NCI-H446 (cell line): Measurements from ENCODE around the gene STRADB.
A peak's percentile ranks its signal among the peaks of the same experiment; 100 is the strongest.
"Not testable (repeated sequence)": the region's sequence is repeated elsewhere in the genome, so short reads cannot be mapped to it uniquely, and the experiment has no call there.

Experiments
- DNase-seq, 2 experiments: peaks; one replicate each; lab custom pipeline; 2025; lab: John Stamatoyannopoulos, UW

Gene STRADB, protein sequence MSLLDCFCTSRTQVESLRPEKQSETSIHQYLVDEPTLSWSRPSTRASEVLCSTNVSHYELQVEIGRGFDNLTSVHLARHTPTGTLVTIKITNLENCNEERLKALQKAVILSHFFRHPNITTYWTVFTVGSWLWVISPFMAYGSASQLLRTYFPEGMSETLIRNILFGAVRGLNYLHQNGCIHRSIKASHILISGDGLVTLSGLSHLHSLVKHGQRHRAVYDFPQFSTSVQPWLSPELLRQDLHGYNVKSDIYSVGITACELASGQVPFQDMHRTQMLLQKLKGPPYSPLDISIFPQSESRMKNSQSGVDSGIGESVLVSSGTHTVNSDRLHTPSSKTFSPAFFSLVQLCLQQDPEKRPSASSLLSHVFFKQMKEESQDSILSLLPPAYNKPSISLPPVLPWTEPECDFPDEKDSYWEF

DNA sequence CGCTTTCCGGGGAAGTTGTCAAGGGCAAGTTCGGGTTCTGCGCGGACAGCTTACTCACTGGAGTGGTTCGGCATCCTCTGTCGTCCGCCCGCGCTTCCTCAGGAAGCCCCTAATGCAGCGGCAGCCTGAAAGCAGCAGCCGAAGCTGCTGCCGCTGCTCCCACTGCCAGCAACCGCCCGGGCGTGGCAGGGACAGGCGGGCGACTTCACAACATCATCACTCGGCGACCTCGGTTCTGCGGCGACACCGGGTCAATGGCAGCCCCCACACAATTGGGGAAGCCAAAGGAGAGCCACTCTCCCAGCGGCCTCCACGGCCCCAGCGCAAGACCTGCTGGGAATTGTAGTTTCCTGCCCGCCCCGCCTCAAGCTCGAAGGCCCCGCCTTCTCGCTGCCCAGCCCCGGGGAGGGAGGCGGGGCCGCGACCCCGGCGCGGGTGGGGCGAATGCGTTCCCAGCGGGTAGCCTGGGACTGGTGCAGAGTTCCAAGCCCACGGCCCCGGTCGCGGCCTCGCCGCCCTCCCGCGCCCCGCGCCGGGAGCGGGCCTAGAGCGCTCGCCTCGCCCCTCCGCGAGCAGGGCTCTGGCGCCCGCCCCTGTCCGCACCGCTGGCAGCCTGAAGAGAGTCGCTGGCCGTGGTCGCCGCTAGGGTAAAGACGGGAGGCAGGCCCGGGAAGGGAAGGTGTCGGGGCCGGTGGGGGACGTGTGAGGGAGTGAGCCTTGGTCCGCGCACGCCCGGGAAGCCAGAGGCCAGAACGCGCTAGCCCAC, at the start of gene STRADB, which contains the start of gene TRAK2:
STRADB (plus strand) TSS at position 449 of the 766 bp plus-strand sequence. CDS start 3,101 bp downstream, outside the sequence.
TRAK2 (minus strand) TSS at position 167 of the 766 bp plus-strand sequence. CDS start 30,951 bp downstream, outside the sequence.
- peak; percentile 87 to 95 for DNase-seq

DNA sequence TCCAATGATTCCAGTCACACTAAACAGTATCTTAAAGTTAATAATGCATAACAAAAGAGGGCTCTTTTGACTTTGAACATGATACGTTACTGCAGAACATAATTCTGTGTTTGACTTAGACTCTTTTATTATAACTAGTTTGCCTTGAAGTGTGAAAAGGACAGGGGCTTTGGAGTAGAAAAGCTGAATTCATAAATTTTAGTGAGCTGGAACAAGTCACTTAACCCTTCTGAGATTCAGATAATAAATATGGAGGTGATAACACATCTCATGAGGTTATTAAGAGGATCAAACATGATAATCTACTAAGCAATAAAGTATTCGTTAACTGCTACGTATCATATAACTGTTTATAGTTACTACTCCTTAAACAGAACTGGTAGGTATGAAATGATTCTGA, 49.7 kb upstream of the STRADB start:
- no peak for DNase-seq

DNA sequence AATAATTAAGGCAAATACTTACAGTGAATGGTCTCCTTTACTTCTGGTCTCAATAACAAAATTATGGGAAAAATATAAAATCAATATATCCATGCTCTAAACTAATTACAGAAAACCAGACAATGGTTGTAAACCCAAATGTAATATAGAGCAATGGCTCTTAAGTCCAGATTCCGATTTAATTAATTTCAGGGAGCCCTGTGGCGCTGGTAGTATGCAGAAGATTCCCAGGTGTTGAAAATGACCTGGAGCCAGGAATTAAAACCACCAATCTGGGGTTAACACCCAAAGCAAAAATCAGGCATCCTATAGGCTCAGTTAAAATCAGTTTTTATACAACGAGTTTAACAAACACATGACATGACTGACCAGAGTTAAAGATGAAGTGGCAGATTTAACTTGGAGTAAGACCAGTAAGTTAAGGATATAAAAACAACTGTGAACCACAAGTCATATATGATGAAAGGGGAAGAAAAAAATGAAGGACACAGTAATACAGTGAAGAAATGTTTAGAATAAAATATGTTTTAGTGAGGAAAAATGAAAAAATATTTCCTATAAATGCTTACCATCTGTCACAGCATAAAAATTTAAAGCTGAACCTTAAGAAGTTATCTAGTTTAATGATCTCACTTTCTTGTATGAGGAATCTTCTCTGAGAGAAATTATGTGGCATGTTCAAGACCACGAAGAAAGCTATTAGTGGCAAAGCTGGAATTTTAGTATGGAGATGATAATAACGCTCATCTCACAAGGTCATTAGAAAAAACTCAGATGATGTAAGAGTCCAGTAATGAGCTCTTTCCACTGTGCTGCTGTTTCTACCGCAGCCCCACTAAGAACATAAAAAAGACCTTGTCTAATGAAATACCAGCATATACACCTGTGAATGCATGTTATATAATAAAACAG, 48.6 kb upstream of the STRADB start:
- DNase-seq = no peak

DNA sequence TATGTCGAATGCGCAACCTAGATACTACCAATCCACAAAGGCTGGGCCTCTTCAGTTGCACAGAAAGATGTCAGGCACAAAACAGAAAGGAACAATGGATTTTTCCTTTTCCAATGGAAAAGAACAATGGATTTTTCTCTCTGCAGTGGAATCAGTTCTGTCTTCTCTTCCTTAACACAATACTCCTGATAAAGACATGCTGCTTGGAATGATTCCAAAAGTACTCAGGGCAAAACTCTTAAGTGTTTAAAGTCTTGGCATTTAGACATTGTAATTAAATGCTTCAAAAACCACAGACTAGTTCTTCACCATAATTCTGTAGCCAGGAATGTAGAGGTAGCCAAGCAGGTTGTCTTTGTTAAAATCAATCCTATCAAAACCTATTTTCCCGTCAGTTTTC, 47.7 kb upstream of the STRADB start:
- peak in 1 of 2 experiments; percentile 50 for DNase-seq

DNA sequence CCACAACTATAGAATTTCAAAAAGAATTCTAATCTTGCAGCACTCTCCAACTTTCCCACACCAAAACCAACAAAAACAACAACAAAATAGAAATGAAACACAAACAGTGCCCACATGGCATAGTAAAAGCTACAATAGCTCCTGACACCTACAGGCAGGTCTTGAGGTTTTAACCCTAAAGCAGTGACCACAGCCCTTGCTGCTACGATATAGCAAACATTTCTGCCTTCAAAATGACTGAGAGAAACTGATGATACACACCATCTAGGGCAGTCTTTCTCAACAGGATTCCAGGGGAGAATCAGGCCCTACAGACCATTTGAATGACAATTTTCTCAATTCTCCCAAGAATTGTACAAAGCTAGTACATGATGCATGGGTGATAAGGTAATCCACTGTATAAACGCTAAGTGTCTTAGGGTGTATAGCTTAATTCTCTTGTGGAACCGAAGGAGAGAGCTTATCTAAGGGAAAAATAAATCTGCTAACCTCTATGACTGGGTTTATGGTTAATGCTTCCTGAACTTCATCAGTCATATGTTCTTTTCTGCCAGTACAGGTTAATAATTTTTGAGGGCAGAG, 46.8 kb upstream of the STRADB start:
- DNase-seq = no peak

DNA sequence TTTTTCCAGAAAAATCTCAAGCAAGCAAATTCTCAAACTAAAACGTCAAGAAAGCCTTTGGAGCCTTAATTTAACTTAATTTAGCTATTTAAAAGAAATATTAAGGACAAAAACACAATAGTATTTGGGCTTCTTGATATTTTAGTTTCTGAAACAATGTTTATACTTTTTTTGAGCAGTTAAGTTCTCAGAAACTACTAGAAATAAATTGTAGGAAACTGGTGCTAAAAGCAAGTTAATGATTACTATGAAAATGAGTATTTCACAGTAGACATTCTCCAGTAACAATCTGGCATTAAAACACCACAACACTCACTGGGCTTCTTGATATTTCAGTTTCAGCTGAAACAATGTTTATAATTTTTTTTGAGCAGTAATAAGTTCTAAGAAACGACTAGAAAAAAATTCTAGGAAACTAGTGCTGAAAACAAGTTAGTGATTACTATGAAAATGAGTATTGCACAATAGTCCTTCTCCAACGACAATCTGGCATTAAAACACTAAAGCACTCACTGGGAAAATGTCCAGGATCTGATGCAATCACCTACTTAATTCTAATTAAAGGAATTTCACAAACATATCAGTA, 45.4 kb upstream of the STRADB start:
- DNase-seq = peak; percentile 62 to 64

DNA sequence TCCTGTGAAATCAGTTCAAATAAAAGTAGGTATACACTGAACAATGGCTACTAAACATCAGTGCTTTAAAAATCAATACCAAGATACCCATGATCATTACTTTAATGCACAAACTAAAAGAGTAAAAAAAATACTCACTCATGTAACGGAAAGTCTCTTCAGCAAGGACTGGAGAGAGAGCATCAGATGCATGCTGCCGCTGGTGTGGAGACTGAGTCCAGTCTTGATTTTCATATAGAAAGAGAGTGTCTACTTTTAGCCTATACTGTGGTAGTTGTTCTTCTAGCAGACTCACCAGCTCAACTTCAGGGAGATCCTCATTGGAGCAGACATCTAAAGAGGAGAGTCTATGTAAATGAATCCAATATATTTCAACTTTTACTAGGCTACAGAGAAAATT, 44.3 kb upstream of the STRADB start:
- DNase-seq = no peak

DNA sequence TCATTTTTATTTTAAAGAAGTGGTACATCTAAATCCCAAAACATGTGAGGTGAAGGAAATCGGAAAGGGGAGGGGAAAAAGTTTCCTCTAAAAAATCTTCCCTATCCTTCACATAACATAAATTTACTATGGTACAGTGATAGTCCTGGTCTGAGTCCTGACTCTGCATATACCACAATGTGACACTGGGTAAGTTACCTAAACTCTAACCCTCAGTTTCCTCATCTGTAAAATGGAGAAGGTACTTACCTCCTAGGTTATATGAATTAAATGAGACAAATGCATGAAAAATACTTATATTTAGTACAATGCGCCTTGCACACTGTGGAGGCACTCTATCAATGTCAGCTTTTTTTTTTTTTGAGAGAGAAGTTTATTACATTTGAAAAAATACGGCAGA, 42.6 kb upstream of the STRADB start:
- DNase-seq = no peak

DNA sequence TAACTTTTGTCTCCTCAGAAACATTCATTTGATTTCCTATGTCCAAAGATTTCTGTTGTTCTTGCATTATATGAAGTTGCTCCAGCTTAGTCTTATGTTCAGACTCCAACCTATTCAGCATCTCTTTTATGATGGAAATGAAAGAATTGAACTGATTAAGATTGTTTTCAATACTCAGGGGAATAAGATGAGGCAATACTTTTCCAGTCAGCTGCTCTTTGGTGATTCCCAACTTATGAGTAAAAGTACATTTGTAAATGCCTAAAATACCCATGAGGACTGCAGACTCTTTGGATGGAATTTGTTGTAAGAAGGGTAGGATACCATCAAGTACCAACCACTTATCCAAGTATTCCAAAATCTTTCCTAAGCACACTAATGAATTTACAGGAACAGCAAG, 40.1 kb upstream of the STRADB start:
- no peak for DNase-seq

DNA sequence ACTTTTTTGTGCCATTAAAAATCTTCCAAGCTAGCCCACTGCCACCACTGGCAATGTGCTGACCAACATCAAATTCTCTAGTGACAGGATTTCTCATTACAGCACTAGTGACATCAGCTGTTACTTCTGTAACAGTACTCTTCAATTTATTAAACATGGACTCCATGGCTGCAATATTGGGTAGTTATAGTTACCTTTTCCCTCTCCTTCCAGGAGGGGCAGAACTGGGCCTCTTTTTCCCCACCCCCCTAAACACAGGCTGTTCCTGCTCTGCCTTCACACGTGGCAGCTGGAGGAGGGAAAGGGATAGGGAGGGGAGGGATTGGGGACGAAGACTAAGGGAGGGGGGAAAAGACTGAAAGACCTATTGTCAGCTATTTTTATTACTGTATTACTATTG, 38.4 kb upstream of the STRADB start:
- DNase-seq = no peak

DNA sequence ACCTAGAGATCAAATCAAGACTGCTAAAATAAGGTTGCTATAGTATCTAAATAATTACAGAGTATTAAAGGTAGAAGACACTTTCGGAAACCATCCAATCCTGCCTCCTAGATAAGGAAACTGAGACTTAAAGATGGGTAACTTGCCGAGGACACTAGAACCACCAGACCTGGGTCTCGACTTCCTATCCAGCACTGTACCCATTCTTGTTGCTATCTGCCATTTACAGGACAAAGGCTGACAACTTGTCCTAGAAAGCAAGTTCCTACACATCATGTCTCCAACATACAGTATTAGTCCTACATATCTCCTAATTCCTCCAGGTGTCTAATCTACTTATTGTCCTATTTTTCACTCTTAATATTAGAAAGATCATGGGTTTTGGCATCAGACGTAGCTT, 38.0 kb upstream of the STRADB start:
- DNase-seq = no peak

DNA sequence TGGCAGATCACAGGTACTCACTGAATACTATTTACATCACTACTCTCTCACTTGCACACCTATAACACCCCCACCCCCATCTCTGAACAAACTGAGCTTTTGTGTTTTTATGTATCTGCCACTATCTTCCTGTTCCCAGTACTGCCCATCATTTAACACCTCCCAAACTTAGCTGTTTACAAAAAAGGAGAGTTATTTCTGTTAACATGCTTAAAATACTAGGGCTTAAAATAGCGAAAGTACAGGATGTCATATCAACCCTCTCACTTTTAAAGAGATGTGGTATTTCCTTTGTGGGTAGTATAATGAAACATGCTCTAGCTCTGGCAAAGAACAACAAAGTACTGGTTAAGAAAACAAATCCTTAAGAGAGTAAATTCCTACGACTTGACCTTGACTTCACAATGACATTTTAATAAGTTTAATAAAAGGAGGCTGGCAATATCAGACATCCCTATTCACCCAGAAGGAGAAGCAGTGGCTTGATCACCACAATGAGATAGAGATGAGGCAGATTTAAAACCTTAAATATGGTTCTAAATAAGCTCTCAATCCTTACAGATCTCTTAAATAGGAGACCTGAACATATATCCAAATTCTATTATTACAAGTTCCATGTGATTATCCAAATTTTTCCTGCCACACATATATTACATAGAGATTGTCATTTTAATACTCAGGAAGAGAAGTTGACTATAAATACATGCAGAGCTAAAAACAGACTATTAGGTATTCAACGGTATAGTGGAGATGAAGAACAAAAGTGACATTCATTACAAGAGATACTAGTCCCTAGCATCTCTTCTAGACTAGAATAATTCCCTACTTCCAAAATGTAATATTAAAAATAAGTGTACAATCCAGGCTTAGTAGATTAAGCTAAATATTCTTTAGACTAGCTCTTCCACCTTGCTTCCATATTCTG, 37.2 kb upstream of the STRADB start:
- no peak for DNase-seq

DNA sequence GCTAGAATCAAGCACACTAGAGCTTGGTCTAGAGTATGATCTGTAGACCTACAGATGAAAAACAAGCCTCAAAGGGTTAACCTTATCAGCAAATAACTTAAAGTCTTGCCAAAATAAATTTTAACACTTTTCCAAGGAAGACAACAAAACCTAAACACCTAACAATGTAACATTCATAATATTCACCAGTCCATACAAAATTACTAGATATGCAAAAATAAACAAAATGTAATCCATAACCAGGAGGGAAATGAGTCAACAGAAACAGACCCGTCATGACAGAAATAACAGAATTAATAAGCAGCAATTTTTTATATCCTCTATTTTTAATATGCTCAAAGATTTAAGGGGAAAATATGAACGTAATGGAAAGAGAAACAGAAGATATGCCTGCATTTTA, 36.4 kb upstream of the STRADB start:
- no peak for DNase-seq

DNA sequence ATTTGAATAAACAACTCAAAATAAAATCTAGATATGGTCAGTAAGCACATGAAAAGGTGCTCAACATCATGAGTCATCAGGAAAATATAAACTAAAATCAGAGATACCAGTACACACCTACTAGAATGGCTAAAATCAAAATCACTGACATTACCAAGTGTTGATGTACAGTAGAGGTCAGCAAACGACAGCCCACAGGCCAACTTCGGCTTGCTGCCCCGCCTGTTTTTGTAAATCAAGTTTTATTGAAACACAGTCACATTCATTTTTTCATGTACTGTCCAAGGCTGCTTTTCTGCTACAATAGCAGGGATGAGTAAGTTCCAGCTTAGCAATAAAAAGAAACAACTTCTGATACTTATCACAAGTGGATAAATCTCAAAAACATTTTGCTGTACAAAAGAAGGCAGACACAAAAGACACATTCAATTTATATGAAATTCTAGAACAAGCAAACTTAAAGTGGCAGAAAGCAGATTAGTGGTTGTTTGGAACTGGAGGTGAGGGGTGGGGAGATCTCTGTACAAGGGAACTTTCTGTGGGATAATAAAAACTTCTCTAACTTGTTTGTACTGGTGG, 32.4 kb upstream of the STRADB start:
- DNase-seq = no peak

DNA sequence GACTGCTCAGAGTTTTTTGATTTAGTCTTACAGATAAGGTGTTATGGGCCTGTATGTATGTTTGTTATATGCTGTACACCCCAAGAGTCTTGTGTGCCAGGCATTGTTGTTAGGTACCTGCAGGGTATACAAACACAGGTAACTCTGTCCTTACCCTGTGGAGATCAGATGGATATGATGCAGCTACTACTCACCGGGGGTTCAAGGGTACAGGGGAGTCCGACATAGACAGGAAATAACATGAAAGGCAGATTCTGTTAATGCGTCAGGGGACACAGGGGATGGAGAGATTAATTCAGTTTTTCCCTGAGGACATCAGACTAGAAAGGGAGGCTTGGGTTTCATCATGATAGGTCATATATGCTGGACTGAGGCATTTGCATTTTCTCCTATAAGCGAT, 31.6 kb upstream of the STRADB start:
- DNase-seq = no peak

DNA sequence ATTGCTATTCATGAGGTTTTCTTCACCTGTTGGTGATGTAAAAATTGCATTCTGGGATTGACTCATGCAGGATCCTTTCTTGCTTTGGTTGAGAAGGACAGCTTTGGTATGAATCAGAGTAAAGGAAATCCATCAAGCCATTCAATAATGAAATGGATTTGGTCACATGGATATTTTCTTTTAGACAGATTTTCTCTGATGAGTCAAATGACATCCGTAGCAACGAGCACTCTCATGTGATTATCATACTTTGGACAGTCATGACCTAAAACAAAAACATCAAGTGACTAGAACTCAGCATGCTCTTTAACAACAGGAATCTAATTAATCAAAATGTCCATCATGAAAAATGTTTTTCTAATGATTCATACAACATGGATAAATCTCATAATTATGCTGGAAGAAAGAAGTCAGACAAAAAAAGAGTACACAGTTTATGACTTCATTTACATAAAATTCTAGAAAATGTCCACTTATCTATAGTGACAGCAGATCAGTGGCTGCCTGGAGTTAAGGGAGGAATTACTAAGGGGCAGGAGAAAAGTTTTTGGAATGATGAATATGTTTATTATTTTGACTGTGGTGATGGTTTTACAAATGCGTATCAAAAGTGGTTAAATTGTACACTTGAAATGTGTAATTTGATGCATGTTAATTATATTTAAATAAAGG, 31.0 kb upstream of the STRADB start:
- no peak for DNase-seq

DNA sequence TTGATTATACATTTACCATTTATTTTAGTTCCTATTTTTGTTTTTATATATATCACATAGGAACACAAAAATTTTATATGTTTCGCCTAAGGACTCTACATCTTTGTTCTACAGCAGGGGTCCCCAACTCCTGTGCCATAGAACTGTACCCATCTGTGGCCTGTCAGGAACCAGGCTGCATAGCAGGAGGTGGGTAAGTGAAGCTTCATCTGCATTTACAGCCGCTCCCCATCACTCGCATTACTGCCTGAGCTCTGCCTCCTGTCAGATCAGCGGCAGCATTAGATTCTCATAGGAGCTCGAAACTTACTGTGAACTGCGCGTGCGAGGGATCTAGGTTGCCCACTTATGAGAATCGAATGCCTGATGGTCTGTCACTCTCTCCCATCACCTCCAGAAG, 25.6 kb upstream of the STRADB start:
- DNase-seq = no peak

DNA sequence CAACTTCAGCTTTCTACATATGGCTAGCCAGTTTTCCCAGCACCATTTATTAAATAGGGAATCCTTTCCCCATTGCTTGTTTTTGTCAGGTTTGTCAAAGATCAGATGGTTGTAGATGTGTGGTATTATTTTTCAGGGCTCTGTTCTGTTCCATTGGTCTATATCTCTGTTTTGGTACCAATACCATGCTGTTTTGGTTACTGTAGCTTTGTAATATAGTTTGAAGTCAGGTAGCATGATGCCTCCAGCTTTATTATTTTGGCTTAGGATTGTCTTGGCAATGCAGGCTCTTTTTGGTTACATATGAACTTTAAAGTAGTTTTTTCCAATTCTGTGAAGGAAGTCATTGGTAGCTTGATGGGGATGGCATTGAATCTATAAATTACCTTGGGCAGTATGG, 23.2 kb upstream of the STRADB start:
- DNase-seq = not testable (repeated sequence)

DNA sequence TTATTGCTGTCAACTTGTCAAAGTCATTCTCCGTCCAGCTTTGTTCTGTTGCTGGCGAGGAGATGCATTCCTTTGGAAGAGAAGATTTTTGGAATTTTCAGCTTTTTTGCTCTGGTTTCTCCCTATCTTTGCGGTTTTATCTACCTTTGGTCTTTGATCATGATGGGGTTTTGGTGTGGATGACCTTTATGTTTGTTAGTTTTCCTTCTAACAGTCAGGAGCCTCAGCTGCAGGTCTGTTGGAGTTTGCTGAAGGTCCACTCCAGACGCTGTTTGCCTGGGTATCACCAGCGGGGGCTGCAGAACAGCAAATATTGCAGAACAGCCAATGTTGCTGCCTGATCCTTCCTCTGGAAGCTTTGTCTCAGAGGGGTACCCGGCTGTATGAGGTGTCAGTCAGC, 21.7 kb upstream of the STRADB start:
- not testable (repeated sequence) for DNase-seq
